H1 (cell line): ENCODE results near the gene ZFAND6.

ENCODE experiments used
- EP300 ChIP-seq, 2 experiments: IDR thresholded peaks; 1 replicate in 1 of 2; 2 replicates in 1 of 2; pipeline ENCODE4 v1.6.1; 2011 to 2012; ENCODE audit warnings: low read depth in 2 of 2, low read length in 2 of 2, mild to moderate bottlenecking in 2 of 2, borderline replicate concordance in 1 of 2, inconsistent platforms in 1 of 2, moderate library complexity in 1 of 2
- EZH2 ChIP-seq: fragments of 200-600 bp; sonication (generic); IDR thresholded peaks from 2 replicates; pipeline ENCODE4 v1.7.1; 2012; ENCODE audit warnings: low read depth, mild to moderate bottlenecking, moderate library complexity, low read length, inconsistent platforms; ENCODE audit not compliant: severe bottlenecking
- HDAC2 ChIP-seq, 2 experiments: fragments of 300-600 bp in 1 of 2; sonication (generic) in 1 of 2; IDR thresholded peaks; 2 replicates each; pipeline ENCODE4 v1.6.1; 2011 to 2012; ENCODE audit warnings: low read depth in 2 of 2, low read length in 2 of 2, mild to moderate bottlenecking in 2 of 2, moderate library complexity in 2 of 2, borderline replicate concordance in 1 of 2, inconsistent platforms in 1 of 2
- JUND ChIP-seq: IDR thresholded peaks from 2 replicates; pipeline ENCODE4 v1.6.1; 2011; ENCODE audit warnings: mild to moderate bottlenecking, improper control_type of control experiment, low read length
- POLR2A ChIP-seq, 2 experiments: IDR thresholded peaks; 1 replicate in 1 of 2; 2 replicates in 1 of 2; pipeline ENCODE4 v1.6.1; 2011; ENCODE audit warnings: low read depth in 2 of 2, low read length in 2 of 2, mild to moderate bottlenecking in 2 of 2; ENCODE audit errors: control extremely low read depth in 1 of 2
- RAD21 ChIP-seq, 2 experiments: IDR thresholded peaks in 1 of 2; conservative IDR thresholded peaks in 1 of 2; 2 replicates each; pipeline ENCODE4 v1.6.1; 2011; ENCODE audit warnings: low read depth in 2 of 2, low read length in 2 of 2, improper control_type of control experiment in 1 of 2, inconsistent platforms in 1 of 2, mild to moderate bottlenecking in 1 of 2, moderate library complexity in 1 of 2
- RFX5 ChIP-seq: IDR thresholded peaks from 2 replicates; pipeline ENCODE4 v1.6.1; 2011; ENCODE audit warnings: low read depth, low read length, improper control_type of control experiment, borderline replicate concordance
- SP1 ChIP-seq: IDR thresholded peaks from 2 replicates; pipeline ENCODE4 v1.6.1; 2011; ENCODE audit warnings: low read depth, low read length
- SP2 ChIP-seq: IDR thresholded peaks from 2 replicates; pipeline ENCODE4 v1.6.1; 2012; ENCODE audit warnings: mild to moderate bottlenecking, low read length, inconsistent platforms
- TAF1 ChIP-seq: IDR thresholded peaks from 2 replicates; pipeline ENCODE4 v1.6.1; 2011; ENCODE audit warnings: mild to moderate bottlenecking, low read depth, low read length
- YY1 ChIP-seq: IDR thresholded peaks from 2 replicates; pipeline ENCODE4 v1.6.1; 2011; ENCODE audit warnings: low read depth, mild to moderate bottlenecking, low read length
- TF ChIP-seq, protein P1 (sequence below), 3 experiments: IDR thresholded peaks; 1 replicate in 2 of 3; 2 replicates in 1 of 3; pipeline versions ENCODE4 v1.5.1 to v1.6.1; 2011; ENCODE audit warnings: low read length in 3 of 3, mild to moderate bottlenecking in 3 of 3, inconsistent platforms in 2 of 3, low read depth in 1 of 3, moderate library complexity in 1 of 3; ENCODE audit not compliant: insufficient read depth in 1 of 3; ENCODE audit errors: control extremely low read depth in 1 of 3
- TF ChIP-seq, protein P2 (sequence below): IDR thresholded peaks from 2 replicates; pipeline ENCODE4 v1.6.1; 2012; ENCODE audit warnings: inconsistent platforms

DNA sequence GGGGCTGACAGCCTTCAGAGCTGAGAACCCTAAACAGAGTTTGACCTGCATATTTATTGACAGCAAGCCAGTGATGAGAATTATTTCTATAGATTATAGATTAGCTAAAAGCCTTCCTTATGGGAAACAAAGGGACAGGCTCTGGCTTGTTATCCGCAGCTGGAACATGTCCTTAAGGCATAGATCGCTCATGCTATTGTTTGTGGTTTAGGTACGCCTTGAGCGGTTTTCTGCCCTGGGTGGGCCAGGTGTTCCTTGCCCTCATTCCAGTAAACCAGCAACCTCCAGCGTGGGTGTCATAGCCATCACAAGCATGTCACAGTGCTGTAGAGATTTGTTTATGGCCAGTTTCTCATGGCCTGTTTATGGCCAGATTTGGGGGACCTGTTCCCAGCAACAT is 83.2 kb downstream of the ZFAND6 start:
- TF ChIP-seq SP1, result no peak
- TF ChIP-seq, protein P1, sequence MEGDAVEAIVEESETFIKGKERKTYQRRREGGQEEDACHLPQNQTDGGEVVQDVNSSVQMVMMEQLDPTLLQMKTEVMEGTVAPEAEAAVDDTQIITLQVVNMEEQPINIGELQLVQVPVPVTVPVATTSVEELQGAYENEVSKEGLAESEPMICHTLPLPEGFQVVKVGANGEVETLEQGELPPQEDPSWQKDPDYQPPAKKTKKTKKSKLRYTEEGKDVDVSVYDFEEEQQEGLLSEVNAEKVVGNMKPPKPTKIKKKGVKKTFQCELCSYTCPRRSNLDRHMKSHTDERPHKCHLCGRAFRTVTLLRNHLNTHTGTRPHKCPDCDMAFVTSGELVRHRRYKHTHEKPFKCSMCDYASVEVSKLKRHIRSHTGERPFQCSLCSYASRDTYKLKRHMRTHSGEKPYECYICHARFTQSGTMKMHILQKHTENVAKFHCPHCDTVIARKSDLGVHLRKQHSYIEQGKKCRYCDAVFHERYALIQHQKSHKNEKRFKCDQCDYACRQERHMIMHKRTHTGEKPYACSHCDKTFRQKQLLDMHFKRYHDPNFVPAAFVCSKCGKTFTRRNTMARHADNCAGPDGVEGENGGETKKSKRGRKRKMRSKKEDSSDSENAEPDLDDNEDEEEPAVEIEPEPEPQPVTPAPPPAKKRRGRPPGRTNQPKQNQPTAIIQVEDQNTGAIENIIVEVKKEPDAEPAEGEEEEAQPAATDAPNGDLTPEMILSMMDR (IDR thresholded peaks at IDR 0.05; ENCODE audit: control extremely low read depth in 1 of 3, insufficient read depth in 1 of 3, low read depth in 1 of 3, low read length in 3 of 3), result no peak
- TF ChIP-seq EP300 (IDR thresholded peaks at IDR 0.05; ENCODE audit: borderline replicate concordance in 1 of 2, low read depth in 2 of 2, low read length in 2 of 2), result no peak
- no peak for TF ChIP-seq SP2
- TF ChIP-seq, protein P2, sequence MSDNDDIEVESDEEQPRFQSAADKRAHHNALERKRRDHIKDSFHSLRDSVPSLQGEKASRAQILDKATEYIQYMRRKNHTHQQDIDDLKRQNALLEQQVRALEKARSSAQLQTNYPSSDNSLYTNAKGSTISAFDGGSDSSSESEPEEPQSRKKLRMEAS, result no peak
- no peak for TF ChIP-seq RFX5
- no peak for TF ChIP-seq POLR2A (IDR thresholded peaks at IDR 0.05; ENCODE audit: control extremely low read depth in 1 of 2, low read depth in 2 of 2, low read length in 2 of 2)
- no peak for TF ChIP-seq EZH2
- TF ChIP-seq YY1, result no peak
- TF ChIP-seq HDAC2 (IDR thresholded peaks at IDR 0.05; ENCODE audit: borderline replicate concordance in 1 of 2, low read depth in 2 of 2, low read length in 2 of 2), result no peak
- TF ChIP-seq TAF1, result no peak
- no peak for TF ChIP-seq RAD21 (IDR thresholded peaks at IDR 0.05 in 1 of 2, conservative IDR thresholded peaks at IDR 0.05 in 1 of 2; ENCODE audit: low read depth in 2 of 2, low read length in 2 of 2)
- no peak for TF ChIP-seq JUND
